Testis (tissue), 3 donors: ENCODE measurements around the gene PCSK6. TPM values are rescaled to one million over a fixed set of nuclear protein-coding genes. Genes with fewer than 3 reads are reported as not detected.

ENCODE experiments used
- DNase-seq: peaks from one replicate; pipeline ENCODE4 v3.0.0-alpha.2; 2019
- H3K27ac ChIP-seq, 2 donors: fragments of 200-600 bp; sonication (generic); one replicate each; pipeline ENCODE4 v1.5.1; 2019
- H3K27me3 ChIP-seq: fragments of 200-600 bp; sonication (generic); one replicate; pipeline ENCODE4 v1.5.1; 2019
- H3K36me3 ChIP-seq: fragments of 200-600 bp; sonication (generic); one replicate; pipeline ENCODE4 v1.5.1; 2017; ENCODE audit warnings: low read depth; ENCODE audit errors: missing control alignments
- H3K4me1 ChIP-seq: fragments of 200-600 bp; sonication (generic); one replicate; pipeline ENCODE4 v1.5.1; 2019
- H3K4me3 ChIP-seq, 2 donors: fragments of 200-600 bp; sonication (generic); one replicate each; pipeline ENCODE4 v1.5.1; 2017 to 2019
- H3K9me3 ChIP-seq: fragments of 200-600 bp; sonication (generic); one replicate; pipeline ENCODE4 v1.5.1; 2017
- CTCF ChIP-seq, 3 experiments: fragments of 450-650 bp in 2 of 3; fragments of 200-600 bp in 1 of 3; sonication (generic) in 1 of 3; IDR thresholded peaks; one replicate each; pipeline ENCODE4 v1.5.1; 2016 to 2019; ENCODE audit warnings: antibody characterized with exemption in 3 of 3, mild to moderate bottlenecking in 2 of 3, moderate library complexity in 1 of 3
- POLR2A ChIP-seq: fragments of 450-650 bp; IDR thresholded peaks from one replicate; pipeline ENCODE4 v1.6.1; 2017; ENCODE audit warnings: antibody characterized with exemption, mild to moderate bottlenecking, moderate library complexity
- WGBS, 2 donors: methylation state at CpG; one replicate each; pipeline ENCODE4 v1.1.5; 2018; 5-methylcytosine and 5-hydroxymethylcytosine counted together
- intact Hi-C: fragments of 100-400 bp; cut with DNase I; formaldehyde crosslinking; loops from one replicate; pipeline ENCODE4 v1.15.1; 2023; ENCODE audit warnings: low total_unique reads
- polyA plus RNA-seq: library from polyadenylated mRNA; stranded (reverse); fragments of 350-450 nt; fragmentation: Illumina TruSeq; extraction: RNeasy Lipid Tissue Mini Kit (QIAGEN cat#74804); gene quantifications from one replicate; pipeline ENCODE4 v1.2.3, GENCODE V29; 2014; ENCODE audit warnings: low read depth, low replicate concordance; ENCODE audit not compliant: insufficient read depth
- total RNA-seq, 2 donors: library from RNA; depleted of rRNA; stranded (reverse); fragments of >200 nt; gene quantifications; one replicate each; pipeline ENCODE4 v1.2.3, GENCODE V29; 2016

PCSK6 gene
- total and polyA plus RNA-seq, 3 donors from 2014 or later = 43.9 to 156 (median 95.4) TPM

- Histone ChIP-seq H3K27me3 (no peaks in the 10 kb centered on the region), H3K4me3 (no peak overlapping the region), H3K4me1 (no peaks in the 10 kb centered on the region), H3K9me3 (no peaks in the 10 kb centered on the region), H3K27ac (no peak overlapping the region), H3K36me3 (no peaks in the 10 kb centered on the region)
- 97 to 100% methylated on average over 1 to 7 of the region's 7 CpGs for WGBS, 2 donors
- intact Hi-C loops = no loop called here
- no peak for TF ChIP-seq CTCF (IDR thresholded peaks at IDR 0.05)
- no peak for TF ChIP-seq POLR2A
- no peak for DNase-seq
Measured at GRCh38 chr15:101310161-101310480, 179.4 kb downstream of the PCSK6 start.

- Histone ChIP-seq H3K27me3 (no peaks in the 10 kb centered on the region), H3K4me1 (no peaks in the 10 kb centered on the region), H3K27ac (no peak overlapping the region), H3K4me3 (no peak overlapping the region), H3K9me3 (no peaks in the 10 kb centered on the region), H3K36me3 (no peaks in the 10 kb centered on the region)
- intact Hi-C loops = no loop called here
- DNase-seq = no peak
- 93 to 94% methylated on average over 12 to 26 of the region's 26 CpGs for WGBS, 2 donors
- no peak for TF ChIP-seq CTCF (IDR thresholded peaks at IDR 0.05)
- no peak for TF ChIP-seq POLR2A
Measured at GRCh38 chr15:101309436-101310160, 179.9 kb downstream of the PCSK6 start.

GRCh38 chr15:101308604-101309435 lies 180.7 kb downstream of the PCSK6 start:
- H3K27me3 ChIP-seq = no peaks in the 10 kb centered on the region
- H3K9me3 ChIP-seq = no peaks in the 10 kb centered on the region
- no peak overlapping the region for H3K27ac ChIP-seq
- H3K36me3 ChIP-seq = no peaks in the 10 kb centered on the region
- intact Hi-C loops = no loop called here
- no peak for TF ChIP-seq POLR2A
- TF ChIP-seq CTCF (IDR thresholded peaks at IDR 0.05) = no peak
- 96 to 98% methylated on average over 15 to 20 of the region's 20 CpGs for WGBS, 2 donors
- no peak overlapping the region for H3K4me3 ChIP-seq
- DNase-seq = no peak
- H3K4me1 ChIP-seq = no peaks in the 10 kb centered on the region

GRCh38 chr15:101307897-101308603 lies 181.5 kb downstream of the PCSK6 start:
- Histone ChIP-seq H3K4me3 (no peak overlapping the region), H3K27me3 (no peaks in the 10 kb centered on the region), H3K36me3 (no peaks in the 10 kb centered on the region), H3K27ac (no peak overlapping the region), H3K4me1 (no peaks in the 10 kb centered on the region), H3K9me3 (no peaks in the 10 kb centered on the region)
- intact Hi-C loops = no loop called here
- no peak for DNase-seq
- TF ChIP-seq CTCF (IDR thresholded peaks at IDR 0.05) (no peak), POLR2A (no peak)
- 81 to 86% methylated on average over 9 to 16 of the region's 16 CpGs for WGBS, 2 donors
